ENCODE results near the gene EGFLAM.

- no peak for TF ChIP-seq CTCF (conservative IDR thresholded peaks at IDR 0.05; ENCODE audit: low read depth, low read length)
- no peak for TF ChIP-seq RFX5 (IDR thresholded peaks at IDR 0.05; ENCODE audit: low read depth, low read length)
- TF ChIP-seq POLR2A (IDR thresholded peaks at IDR 0.05; ENCODE audit: low read depth, low read length): no peak
- TF ChIP-seq SMC3 (IDR thresholded peaks at IDR 0.05; ENCODE audit: low read depth, low read length): no peak
- no peak for TF ChIP-seq FOS (IDR thresholded peaks at IDR 0.05; ENCODE audit: low read depth, low read length)
- no peak for TF ChIP-seq CHD1 (IDR thresholded peaks at IDR 0.05; ENCODE audit: low read depth, low read length)
- TF ChIP-seq RAD21 (IDR thresholded peaks at IDR 0.05; ENCODE audit: low read length): no peak
- TF ChIP-seq MAFK (IDR thresholded peaks at IDR 0.05; ENCODE audit: low read depth, low read length): no peak
Observed at GRCh38 chr5:38341641-38342040, 83.3 kb downstream of the EGFLAM start.

Data from IMR-90 (cell line).